ENCODE measurements around the gene ARHGEF6.

Gene ARHGEF6

DNA sequence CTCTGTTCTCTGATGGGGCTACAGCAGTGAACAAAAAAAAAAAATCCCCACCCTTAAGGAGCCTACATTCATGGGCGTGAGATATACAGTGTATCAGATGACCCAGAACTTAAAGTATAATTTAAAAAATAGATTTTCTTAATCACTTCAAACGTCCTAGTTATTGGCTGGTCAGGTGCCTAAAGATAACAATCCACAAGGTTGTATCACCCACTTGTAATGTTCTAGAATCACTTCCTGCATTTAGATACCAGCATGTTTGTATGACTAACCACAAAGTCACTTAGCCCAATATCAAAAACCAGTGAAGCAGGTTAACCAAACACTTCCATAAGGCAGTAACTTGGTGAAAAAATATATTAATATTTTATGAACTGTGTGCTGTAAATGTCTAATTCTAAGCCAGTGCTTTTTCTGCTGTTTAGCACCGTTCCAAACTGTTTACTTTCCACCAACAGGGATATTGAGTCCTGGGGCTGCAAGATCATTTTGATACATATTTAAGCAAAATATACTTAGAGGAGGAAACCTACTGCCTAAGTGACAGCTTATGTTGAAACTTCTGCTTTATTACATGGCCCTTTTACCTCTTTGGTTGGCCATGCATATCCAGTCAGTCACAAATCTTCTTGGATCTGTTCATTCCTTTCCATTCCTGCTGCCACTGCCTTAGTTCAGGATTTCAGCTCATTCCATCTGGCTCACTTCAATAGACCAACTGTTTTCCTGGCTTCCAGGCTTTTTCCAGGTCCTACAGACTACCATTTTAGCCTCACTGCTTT, 89.5 kb downstream of the ARHGEF6 start:
- DNase-seq (ENCODE audit: low read depth) = no peak

- no peak for DNase-seq (ENCODE audit: low read depth)
Measured at GRCh38 chrX:136689436-136689835, 91.3 kb downstream of the ARHGEF6 start.

DNA sequence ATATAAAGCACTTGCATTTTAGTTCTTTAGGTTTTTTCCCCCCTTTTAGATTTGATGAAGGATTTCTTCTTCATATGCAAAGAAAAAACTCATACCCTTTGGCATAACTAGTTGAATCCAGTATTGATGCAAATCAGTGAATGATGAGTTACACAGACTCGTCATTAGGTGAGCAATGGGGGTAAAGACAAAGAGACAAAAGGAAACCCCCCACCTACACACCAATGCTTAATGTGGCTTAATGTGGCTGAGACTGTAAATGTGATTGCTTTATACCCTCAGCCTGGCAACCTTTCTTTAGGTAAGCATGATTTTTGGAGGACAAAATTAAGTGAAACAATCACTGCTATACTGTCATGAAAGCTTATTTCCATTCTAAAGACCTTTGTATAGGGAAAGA, 93.3 kb downstream of the ARHGEF6 start:
- DNase-seq (ENCODE audit: low read depth) = no peak

GRCh38 chrX:136684120-136684519, 96.6 kb downstream of the ARHGEF6 start:
- no peak for DNase-seq (ENCODE audit: low read depth)

- no peak for DNase-seq (ENCODE audit: low read depth)
Measured at GRCh38 chrX:136679531-136679930, 101.2 kb downstream of the ARHGEF6 start.

GRCh38 chrX:136674270-136674985, 106.3 kb downstream of the ARHGEF6 start:
- DNase-seq (ENCODE audit: low read depth) = no peak

DNA sequence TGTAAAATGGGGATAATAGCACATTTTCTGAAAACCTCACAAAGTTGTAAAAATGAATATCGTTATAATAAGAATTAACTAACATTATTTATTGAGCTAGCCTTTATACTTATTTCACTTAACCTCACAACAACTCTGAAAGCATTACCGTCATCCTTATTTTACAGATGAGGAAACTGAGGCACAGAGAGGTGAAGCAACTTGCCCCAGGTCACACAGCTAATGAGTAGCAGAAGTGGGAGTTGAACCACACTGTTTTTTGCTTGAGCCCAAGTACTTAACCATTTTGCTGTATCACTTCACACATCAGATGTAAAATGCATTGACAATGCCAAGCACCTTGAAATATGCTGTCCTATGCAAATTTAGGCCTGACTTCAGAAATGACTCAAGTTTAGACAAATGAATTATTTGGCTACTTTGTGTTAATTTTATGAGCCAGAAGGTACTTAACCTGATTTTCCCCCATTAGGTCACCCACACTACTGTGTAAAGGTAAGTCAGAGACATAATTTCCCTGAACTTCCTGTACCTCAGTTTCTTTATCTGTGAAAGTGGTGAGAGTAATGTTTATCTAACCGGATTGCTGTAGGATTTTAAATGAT, 109.6 kb downstream of the ARHGEF6 start:
- DNase-seq (ENCODE audit: low read depth) = no peak

- no peak for DNase-seq (ENCODE audit: low read depth)
Measured at GRCh38 chrX:136667446-136668168, 113.1 kb downstream of the ARHGEF6 start.

GRCh38 chrX:136666088-136666487, 114.6 kb downstream of the ARHGEF6 start:
- no peak for DNase-seq (ENCODE audit: low read depth)

- DNase-seq (ENCODE audit: low read depth) = no peak
Measured at GRCh38 chrX:136665258-136665900, 115.4 kb downstream of the ARHGEF6 start.

DNA sequence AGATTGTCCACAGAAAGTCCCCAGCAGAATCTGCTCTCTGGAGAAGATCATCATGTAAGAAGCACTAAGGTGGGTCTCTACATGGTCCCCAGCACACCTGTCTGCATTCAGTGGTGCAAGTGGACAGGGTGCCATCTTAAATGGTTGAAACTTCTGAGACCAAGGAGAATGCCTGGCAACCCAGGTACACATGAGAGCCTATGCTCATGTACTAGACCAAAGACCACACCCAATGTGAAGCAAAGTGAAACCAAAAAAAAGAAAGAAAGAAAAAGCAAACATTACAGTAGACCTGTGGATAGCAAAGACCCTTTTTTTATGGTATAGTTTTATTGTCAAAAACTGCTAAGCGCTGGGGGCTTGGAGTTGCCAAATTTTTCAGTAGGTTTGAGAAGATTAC, 117.8 kb downstream of the ARHGEF6 start:
- DNase-seq (ENCODE audit: low read depth) = no peak

DNA sequence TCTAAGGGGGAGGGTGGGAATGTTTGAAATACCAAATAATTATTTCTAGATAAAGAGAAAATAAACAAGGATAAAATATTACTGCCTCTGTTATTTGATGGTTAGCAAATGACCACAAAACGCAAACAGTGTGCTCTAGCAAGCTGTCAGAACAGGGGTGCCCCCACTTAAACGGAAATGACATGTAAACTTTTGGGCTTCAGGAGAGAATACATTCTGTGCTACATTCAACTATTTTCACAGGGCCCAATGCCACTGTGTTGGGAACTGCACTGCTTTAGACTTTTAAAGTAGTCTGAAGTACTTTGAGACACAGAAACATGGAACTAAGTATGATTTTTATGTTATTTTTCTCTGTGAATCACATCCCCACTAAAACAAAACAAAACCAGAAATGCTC, 118.6 kb downstream of the ARHGEF6 start:
- no peak for DNase-seq (ENCODE audit: low read depth)

- no peak for DNase-seq (ENCODE audit: low read depth)
Measured at GRCh38 chrX:136660896-136661295, 119.8 kb downstream of the ARHGEF6 start.

DNA sequence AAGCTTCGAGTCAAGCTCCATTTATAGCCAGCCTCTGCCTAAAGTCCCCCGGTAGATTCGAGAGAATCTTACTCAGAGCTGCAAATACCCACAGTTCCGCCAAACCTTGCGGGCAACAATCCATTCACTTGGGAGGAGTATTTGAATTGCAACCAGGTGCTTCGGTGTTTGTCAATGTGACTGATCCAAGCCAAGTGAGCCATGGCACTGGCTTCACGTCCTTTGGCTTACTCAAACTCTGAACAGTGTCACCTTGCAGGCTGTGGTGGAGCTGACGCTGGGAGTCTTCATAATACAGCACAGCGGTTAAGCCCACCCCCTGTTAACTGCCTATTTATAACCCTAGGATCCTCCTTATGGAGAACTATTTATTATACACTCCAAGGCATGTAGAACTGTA, 121.6 kb downstream of the ARHGEF6 start:
- DNase-seq (ENCODE audit: low read depth) = no peak

GRCh38 chrX:136658151-136658550, 122.6 kb downstream of the ARHGEF6 start:
- DNase-seq (ENCODE audit: low read depth) = no peak

GRCh38 chrX:136656361-136656964, 124.3 kb downstream of the ARHGEF6 start:
- DNase-seq (ENCODE audit: low read depth) = no peak

DNA sequence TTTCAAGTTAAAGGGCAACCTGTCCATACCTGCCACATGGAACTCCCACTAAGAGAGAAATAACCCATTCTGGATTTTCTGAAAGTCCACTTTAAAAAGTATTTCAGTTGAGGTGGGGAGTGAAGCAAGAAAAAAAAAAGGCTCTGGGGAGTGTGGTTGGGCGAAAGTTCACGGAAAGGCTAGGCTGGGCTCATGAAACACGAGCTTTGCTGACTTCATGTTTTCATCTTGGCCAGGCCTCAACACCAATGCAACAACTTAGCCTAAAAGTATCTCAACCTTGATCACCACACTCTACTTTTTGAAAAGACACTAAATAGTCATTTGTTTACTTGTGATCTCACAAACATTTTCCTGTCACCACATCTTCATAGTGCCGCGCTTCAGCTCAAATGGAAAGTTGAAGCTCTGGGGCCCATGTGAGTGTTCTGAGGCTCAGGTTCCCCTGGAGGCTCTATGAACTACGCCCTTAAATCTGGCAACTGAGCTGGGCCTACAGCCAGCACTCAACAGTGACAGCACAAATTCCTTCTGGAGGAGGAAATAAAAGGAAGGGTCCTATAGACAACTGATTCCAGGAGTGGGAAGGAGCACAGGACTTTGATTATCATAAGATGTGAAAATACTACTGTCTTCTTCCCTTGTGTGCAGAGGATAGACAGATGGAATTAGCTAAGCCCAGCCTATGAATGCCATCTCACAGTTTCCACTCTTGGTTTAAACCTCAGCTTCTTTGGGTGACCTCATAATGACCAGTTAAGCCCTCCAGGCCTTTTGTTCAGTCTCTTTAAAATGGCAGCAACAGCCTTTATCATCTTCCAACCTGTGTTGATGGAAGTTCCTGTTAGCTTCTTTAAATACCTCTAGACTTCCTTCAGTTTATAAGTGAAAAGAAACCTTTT, 127.7 kb downstream of the ARHGEF6 start:
- DNase-seq (ENCODE audit: low read depth) = no peak

GRCh38 chrX:136650811-136651210, 129.9 kb downstream of the ARHGEF6 start:
- no peak for DNase-seq (ENCODE audit: low read depth)

- no peak for DNase-seq (ENCODE audit: low read depth)
Measured at GRCh38 chrX:136647677-136648360, 132.9 kb downstream of the ARHGEF6 start, which contains the start of gene CD40LG. Gene CD40LG, plus strand, starts transcription at chrX:136648158. Its CDS starts 91 bp downstream, at chrX:136648249.
